Vagina (tissue), 2 donors: ENCODE results near the gene VAMP2. TPM values are rescaled to one million over a fixed set of nuclear protein-coding genes. Genes with fewer than 3 reads are reported as not detected.

Experiments
- DNase-seq, 2 donors: peaks; one replicate each; pipeline ENCODE4 v3.0.0-alpha.2; 2017; ENCODE audit errors: extremely low spot score in 2 of 2
- H3K27ac ChIP-seq: fragments of 200-600 bp; sonication (generic); one replicate; pipeline ENCODE4 v1.5.1; 2019
- H3K27me3 ChIP-seq: fragments of 200-600 bp; sonication (generic); one replicate; pipeline ENCODE4 v1.5.1; 2019
- H3K36me3 ChIP-seq, 2 donors: fragments of 200-600 bp; sonication (generic); one replicate each; pipeline ENCODE4 v1.5.1; 2017 to 2019
- H3K4me1 ChIP-seq: fragments of 200-600 bp; sonication (generic); one replicate; pipeline ENCODE4 v1.5.1; 2019
- H3K4me3 ChIP-seq, 2 donors: fragments of 200-600 bp; sonication (generic); 1 replicate in 1 of 2; 2 replicates in 1 of 2; pipeline ENCODE4 v1.5.1; 2016 to 2019
- H3K9me3 ChIP-seq: fragments of 200-600 bp; sonication (generic); one replicate; pipeline ENCODE4 v1.5.1; 2019
- POLR2A ChIP-seq, 2 donors: fragments of 450-650 bp; IDR thresholded peaks; one replicate each; pipeline ENCODE4 v1.6.1; 2017; ENCODE audit warnings: antibody characterized with exemption in 2 of 2, mild to moderate bottlenecking in 2 of 2, moderate library complexity in 2 of 2
- POLR2AphosphoS5 ChIP-seq, 2 donors: sonication (generic); formaldehyde crosslinking; IDR thresholded peaks; one replicate each; pipeline ENCODE4 v1.9.0; 2017; ENCODE audit warnings: antibody characterized with exemption in 2 of 2, mild to moderate bottlenecking in 2 of 2, low read depth in 1 of 2; ENCODE audit not compliant: insufficient read depth in 1 of 2
- intact Hi-C: fragments of 100-400 bp; cut with DNase I; formaldehyde crosslinking; loops from one replicate; pipeline ENCODE4 v1.15.1; 2023
- total RNA-seq: library from RNA; depleted of rRNA; stranded (reverse); fragments of >200 nt; gene quantifications from one replicate; pipeline ENCODE4 v1.2.3, GENCODE V29; 2016
- TF ChIP-seq, protein P1 (sequence below), 3 experiments: fragments of 450-650 bp in 2 of 3; fragments of 200-600 bp in 1 of 3; sonication (generic) in 1 of 3; IDR thresholded peaks; one replicate each; pipeline ENCODE4 v1.5.1; 2017 to 2019; ENCODE audit warnings: antibody characterized with exemption in 3 of 3, mild to moderate bottlenecking in 2 of 3, moderate library complexity in 2 of 3

The VAMP2 gene, protein sequence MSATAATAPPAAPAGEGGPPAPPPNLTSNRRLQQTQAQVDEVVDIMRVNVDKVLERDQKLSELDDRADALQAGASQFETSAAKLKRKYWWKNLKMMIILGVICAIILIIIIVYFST
- 35.6 TPM for total RNA-seq

DNA sequence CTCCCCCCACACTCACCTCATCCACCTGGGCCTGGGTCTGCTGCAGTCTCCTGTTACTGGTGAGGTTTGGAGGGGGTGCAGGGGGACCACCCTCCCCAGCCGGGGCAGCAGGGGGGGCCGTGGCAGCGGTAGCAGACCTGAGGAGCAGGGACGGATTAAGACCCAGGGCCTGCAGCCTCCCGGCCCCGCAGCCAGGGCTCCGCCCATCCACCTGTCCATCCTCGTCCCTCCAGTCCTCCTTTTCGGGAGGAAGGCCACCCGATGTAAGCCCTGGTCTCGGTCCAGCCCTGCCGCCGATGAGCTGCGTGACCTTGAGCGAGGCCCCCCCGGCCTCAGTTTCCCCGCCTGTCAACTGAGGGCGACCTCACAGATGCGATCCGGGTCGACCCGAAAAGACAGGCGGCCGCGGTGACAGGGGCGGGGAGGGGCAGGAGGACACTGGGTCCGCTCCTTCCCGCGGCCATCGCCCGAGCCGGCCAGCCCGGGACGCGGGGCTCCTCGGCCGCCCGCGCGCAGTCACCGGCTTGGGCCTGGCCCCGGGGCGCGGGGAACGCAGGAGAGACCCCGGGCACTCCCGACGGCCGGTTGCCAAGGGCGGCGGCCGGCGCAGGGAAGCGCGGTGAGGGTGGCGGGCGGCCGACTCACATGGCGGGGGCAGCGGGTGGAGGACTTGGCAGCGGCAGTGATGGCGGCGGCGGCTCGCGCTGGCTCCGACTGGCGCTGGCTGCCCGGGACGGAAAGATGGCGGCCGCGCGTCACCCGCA, at the start of gene VAMP2:
VAMP2 (minus strand) TSS at position 716 of the 764 bp plus-strand sequence; CDS start at position 647, 69 bp downstream.
- Histone ChIP-seq H3K27me3 (no peaks in the 10 kb centered on the region), H3K9me3 (no peaks in the 10 kb centered on the region), H3K36me3 (peaks cover 0 to 5% of the 10 kb centered on the region in 2 donors), H3K27ac (peak within 1 kb of the TSS; percentile 100), H3K4me1 (peaks cover 56% of the 10 kb centered on the region), H3K4me3 (peak within 1 kb of the TSS; percentile 81)
- peak in 1 of 2 donors; percentile 87 for DNase-seq
- TF ChIP-seq, protein P1, sequence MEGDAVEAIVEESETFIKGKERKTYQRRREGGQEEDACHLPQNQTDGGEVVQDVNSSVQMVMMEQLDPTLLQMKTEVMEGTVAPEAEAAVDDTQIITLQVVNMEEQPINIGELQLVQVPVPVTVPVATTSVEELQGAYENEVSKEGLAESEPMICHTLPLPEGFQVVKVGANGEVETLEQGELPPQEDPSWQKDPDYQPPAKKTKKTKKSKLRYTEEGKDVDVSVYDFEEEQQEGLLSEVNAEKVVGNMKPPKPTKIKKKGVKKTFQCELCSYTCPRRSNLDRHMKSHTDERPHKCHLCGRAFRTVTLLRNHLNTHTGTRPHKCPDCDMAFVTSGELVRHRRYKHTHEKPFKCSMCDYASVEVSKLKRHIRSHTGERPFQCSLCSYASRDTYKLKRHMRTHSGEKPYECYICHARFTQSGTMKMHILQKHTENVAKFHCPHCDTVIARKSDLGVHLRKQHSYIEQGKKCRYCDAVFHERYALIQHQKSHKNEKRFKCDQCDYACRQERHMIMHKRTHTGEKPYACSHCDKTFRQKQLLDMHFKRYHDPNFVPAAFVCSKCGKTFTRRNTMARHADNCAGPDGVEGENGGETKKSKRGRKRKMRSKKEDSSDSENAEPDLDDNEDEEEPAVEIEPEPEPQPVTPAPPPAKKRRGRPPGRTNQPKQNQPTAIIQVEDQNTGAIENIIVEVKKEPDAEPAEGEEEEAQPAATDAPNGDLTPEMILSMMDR (IDR thresholded peaks at IDR 0.05): no peak
- TF ChIP-seq POLR2AphosphoS5 (IDR thresholded peaks at IDR 0.05; ENCODE audit: insufficient read depth in 1 of 2, low read depth in 1 of 2): peak in 1 of 2 donors; percentile 46
- TF ChIP-seq POLR2A (IDR thresholded peaks at IDR 0.05): peak in 1 of 2 donors; percentile 93
- intact Hi-C loops: no loop called here

DNA sequence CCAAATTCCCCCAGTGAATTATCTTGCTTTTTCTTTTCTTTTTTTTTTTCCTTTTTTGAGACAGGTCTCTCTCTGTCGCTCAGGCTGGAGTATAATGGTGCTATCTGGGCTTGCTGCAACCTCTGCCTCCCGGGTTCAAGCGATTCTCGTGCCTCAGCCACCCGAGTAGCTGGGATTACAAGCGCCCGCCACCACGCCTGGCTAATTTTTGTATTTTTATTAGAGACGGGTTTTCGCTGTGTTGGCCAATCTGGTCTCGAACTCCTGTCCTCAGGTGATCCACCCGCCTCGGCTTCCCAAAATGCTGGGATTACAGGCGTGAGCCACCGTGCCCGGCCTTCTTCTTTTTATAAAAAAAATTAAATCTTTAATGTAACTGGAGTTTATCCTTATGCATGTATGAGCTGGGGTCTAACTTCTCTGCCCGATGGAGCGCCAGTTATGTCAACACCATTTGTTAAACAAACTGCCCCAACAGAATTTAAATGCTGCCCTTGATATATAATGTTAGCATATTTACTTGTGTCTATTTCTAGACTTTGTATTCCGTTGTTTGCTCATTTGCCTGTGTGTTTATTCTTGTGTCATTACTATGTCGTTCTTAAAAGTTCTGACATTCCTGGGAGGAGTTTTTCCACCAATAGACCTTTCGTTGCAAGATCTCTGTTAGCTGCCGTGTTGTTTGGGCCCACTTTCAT, 48.2 kb upstream of the VAMP2 start:
- H3K9me3 ChIP-seq: no peaks in the 10 kb centered on the region
- H3K4me1 ChIP-seq: peaks cover 12% of the 10 kb centered on the region
- intact Hi-C loops: no loop called here
- H3K4me3 ChIP-seq: peak overlapping the region; percentile 57 to 60
- H3K27ac ChIP-seq: peak overlapping the region; percentile 90
- H3K27me3 ChIP-seq: no peaks in the 10 kb centered on the region
- no peak for DNase-seq
- no peaks in the 10 kb centered on the region for H3K36me3 ChIP-seq
- peak in 1 of 2 donors; percentile 18 for TF ChIP-seq POLR2AphosphoS5 (IDR thresholded peaks at IDR 0.05; ENCODE audit: insufficient read depth in 1 of 2, low read depth in 1 of 2)
- TF ChIP-seq, protein P1 (IDR thresholded peaks at IDR 0.05): no peak

DNA sequence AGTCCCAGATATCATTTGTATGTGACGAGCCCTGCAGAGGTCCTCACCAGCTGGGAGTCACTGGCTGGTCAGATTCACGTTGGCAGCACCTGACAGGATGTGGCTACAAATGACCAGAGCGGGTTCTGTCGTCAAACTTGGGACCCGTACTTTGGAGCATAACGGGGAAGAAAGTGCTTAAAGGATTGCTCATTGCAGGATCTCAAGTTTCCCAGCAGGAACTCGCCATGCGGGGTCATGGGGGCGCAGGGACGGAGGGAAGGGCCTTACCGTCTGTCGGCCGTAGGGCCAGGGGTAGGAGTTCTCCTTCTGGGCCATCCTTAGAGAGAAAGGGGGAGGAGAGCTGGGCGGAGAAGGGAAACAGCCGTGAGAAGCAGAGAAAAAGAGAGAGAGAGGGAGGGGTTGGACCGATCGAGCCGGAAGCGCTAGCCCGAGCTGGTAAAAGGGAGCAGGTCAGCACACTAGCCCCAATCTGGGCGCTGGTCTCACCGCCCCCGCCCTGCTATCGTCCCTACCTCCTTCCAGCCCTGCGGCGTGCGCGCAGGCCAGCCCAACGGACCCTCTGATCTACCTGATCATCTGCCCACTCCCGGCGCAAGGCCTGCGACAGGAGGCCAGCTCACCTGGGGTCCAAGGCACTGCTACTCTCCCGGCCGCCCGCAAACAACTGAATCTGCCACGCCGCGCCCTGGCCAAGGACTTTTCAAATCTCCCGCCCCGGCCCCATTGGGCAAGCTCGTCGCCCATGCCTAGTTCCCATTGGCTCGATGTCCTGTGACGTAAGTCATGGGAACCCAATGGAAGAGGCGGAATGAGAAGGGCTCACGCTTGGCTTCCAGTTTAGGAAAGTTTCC, 47.4 kb upstream of the VAMP2 start, which contains the start of gene AURKB:
AURKB (minus strand) TSS at position 669 of the 854 bp plus-strand sequence; CDS start at position 318, 351 bp downstream.
- Histone ChIP-seq H3K4me3 (peak within 1 kb of the TSS; percentile 57 to 60), H3K27me3 (no peaks in the 10 kb centered on the region), H3K9me3 (no peaks in the 10 kb centered on the region), H3K27ac (peak within 1 kb of the TSS; percentile 90), H3K4me1 (peaks cover 12% of the 10 kb centered on the region), H3K36me3 (no peaks in the 10 kb centered on the region)
- intact Hi-C loops: no loop called here
- peak; percentile 67 to 92 for TF ChIP-seq POLR2AphosphoS5 (IDR thresholded peaks at IDR 0.05; ENCODE audit: insufficient read depth in 1 of 2, low read depth in 1 of 2)
- no peak for TF ChIP-seq POLR2A (IDR thresholded peaks at IDR 0.05)
- TF ChIP-seq, protein P1 (IDR thresholded peaks at IDR 0.05): no peak
- DNase-seq: peak in 1 of 2 donors; percentile 93

DNA sequence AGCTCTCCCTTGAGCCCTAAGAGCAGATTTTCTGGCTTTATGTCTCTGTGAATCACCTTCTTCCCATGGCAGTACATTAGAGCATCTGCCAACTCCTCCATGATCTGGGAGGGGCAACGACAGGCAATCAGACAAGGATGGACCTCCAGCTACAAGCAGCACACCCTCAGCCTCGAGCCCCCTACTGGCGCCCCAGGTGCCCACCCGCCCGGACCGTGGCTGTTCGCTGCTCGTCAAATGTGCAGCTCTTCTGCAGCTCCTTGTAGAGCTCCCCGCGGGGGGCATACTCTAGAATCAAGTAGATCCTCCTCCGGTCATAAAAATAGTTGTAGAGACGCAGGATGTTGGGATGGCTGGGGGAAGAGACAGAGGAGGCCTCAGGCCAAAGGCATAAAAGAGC, 43.8 kb upstream of the VAMP2 start:
- TF ChIP-seq, protein P1 (IDR thresholded peaks at IDR 0.05): no peak
- TF ChIP-seq POLR2AphosphoS5 (IDR thresholded peaks at IDR 0.05; ENCODE audit: insufficient read depth in 1 of 2, low read depth in 1 of 2) (no peak), POLR2A (IDR thresholded peaks at IDR 0.05) (no peak)
- H3K36me3 ChIP-seq: no peaks in the 10 kb centered on the region
- intact Hi-C loops: no loop called here
- no peak for DNase-seq
- no peak overlapping the region for H3K27ac ChIP-seq
- no peak overlapping the region for H3K4me3 ChIP-seq
- no peaks in the 10 kb centered on the region for H3K9me3 ChIP-seq
- no peaks in the 10 kb centered on the region for H3K27me3 ChIP-seq
- peaks cover 12% of the 10 kb centered on the region for H3K4me1 ChIP-seq
